Mesendoderm (in vitro differentiated cells): Measurements from ENCODE around the gene HAO2.
A peak's percentile ranks its signal among the peaks of the same experiment; 100 is the strongest.

Experiments used
- DNase-seq: peaks from one replicate; pipeline ENCODE4 v3.0.0; 2013
- H2AK5ac ChIP-seq: 2 replicates; pipeline ENCODE4 v1.6.1; 2013; ENCODE audit warnings: low read length, inconsistent platforms
- H2BK120ac ChIP-seq: 2 replicates; pipeline ENCODE4 v1.6.1; 2013; ENCODE audit warnings: low read depth, mild to moderate bottlenecking, low read length, moderate library complexity, mixed read lengths
- H2BK15ac ChIP-seq: replicated peaks from 2 replicates; pipeline ENCODE4 v1.6.1; 2013; ENCODE audit warnings: low read depth, mild to moderate bottlenecking, moderate library complexity
- H2BK5ac ChIP-seq: 2 replicates; pipeline ENCODE4 v1.6.1; 2013; ENCODE audit warnings: low read length, inconsistent platforms
- H3K18ac ChIP-seq: 2 replicates; pipeline ENCODE4 v1.6.1; 2013; ENCODE audit warnings: mild to moderate bottlenecking, low read length, mixed read lengths
- H3K23ac ChIP-seq: one replicate; pipeline ENCODE4 v1.6.1; 2013; ENCODE audit warnings: low read length
- H3K27ac ChIP-seq: 2 replicates; pipeline ENCODE4 v1.5.1; 2013; ENCODE audit warnings: low read depth, mild to moderate bottlenecking, inconsistent platforms, low read length, moderate library complexity
- H3K27me3 ChIP-seq: 2 replicates; pipeline ENCODE4 v1.6.1; 2013; ENCODE audit warnings: low read length, control low read depth, mild to moderate bottlenecking, inconsistent platforms; ENCODE audit not compliant: insufficient read depth, poor library complexity
- H3K36me3 ChIP-seq: 2 replicates; pipeline ENCODE4 v1.6.1; 2013; ENCODE audit warnings: low read length, inconsistent platforms; ENCODE audit not compliant: control insufficient read depth, insufficient read depth
- H3K4ac ChIP-seq: one replicate; pipeline ENCODE4 v1.6.1; 2013; ENCODE audit warnings: low read depth, mild to moderate bottlenecking, low read length, moderate library complexity
- H3K4me1 ChIP-seq: 2 replicates; pipeline ENCODE4 v1.6.1; 2013; ENCODE audit warnings: low read depth, low read length, inconsistent platforms; ENCODE audit not compliant: control insufficient read depth
- H3K4me2 ChIP-seq: 2 replicates; pipeline ENCODE4 v1.6.1; 2013; ENCODE audit warnings: low read length
- H3K4me3 ChIP-seq: 2 replicates; pipeline ENCODE4 v1.5.1; 2013; ENCODE audit warnings: mild to moderate bottlenecking, low read length
- H3K56ac ChIP-seq: one replicate; pipeline ENCODE4 v1.6.1; 2013; ENCODE audit warnings: low read length
- H3K79me1 ChIP-seq: 2 replicates; pipeline ENCODE4 v1.6.1; 2013; ENCODE audit warnings: low read length, inconsistent platforms
- H3K79me2 ChIP-seq: 2 replicates; pipeline ENCODE4 v1.6.1; 2013; ENCODE audit warnings: mild to moderate bottlenecking, low read length; ENCODE audit not compliant: control insufficient read depth, insufficient read depth
- H3K9ac ChIP-seq: 2 replicates; pipeline ENCODE4 v1.6.1; 2013; ENCODE audit warnings: low read length, inconsistent platforms
- H4K5ac ChIP-seq: one replicate; pipeline ENCODE4 v1.6.1; 2013; ENCODE audit warnings: low read length
- H4K8ac ChIP-seq: one replicate; pipeline ENCODE4 v1.6.1; 2013; ENCODE audit warnings: low read depth, mild to moderate bottlenecking, control low read depth, low read length, moderate library complexity
- WGBS: extraction: QIAGEN DNeasy Blood & Tissue Kit; methylation state at CpG from one replicate; pipeline ENCODE4 v1.1.7; 2013; ENCODE audit warnings: low lambda C conversion rate, missing lambda C conversion rate; ENCODE audit not compliant: insufficient coverage; ENCODE audit errors: extremely low coverage; 5-methylcytosine and 5-hydroxymethylcytosine counted together

Gene HAO2

DNA sequence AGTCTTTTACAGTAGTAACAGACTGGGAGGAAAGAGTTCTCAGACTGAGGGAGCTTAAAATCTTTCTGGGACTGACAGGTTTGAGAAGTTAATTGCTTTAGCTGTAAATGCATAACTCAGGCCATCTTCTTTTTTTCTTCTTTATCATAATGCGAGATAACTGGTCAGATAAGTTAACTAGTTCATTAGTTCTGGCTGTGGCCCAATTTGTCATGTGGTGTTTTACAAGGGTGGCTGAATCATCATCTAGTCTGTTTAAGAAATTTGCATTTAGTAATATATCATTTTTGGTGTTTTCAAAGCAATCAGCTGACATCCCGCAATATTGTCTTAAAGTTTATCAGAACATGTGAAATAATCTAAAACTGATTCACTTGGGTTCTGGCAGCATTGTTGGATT is 60.4 kb downstream of the HAO2 start:
- Histone ChIP-seq H3K4me2 (no peak overlapping the region), H3K4ac (no peak overlapping the region), H3K9ac (no peak overlapping the region), H3K18ac (no peak overlapping the region), H3K27me3 (no peaks in the 10 kb centered on the region), H2BK5ac (peak overlapping the region; percentile 77), H3K56ac (peak overlapping the region; percentile 31), H3K4me3 (no peak overlapping the region), H3K36me3 (no peaks in the 10 kb centered on the region), H2AK5ac (no peak overlapping the region), H3K4me1 (peaks cover 31% of the 10 kb centered on the region), H3K23ac (no peak overlapping the region), H3K27ac (peak overlapping the region; percentile 23), H3K79me1 (no peaks in the 10 kb centered on the region), H2BK120ac (no peak overlapping the region), H2BK15ac (no peak overlapping the region), H4K8ac (no peak overlapping the region), H4K5ac (no peak overlapping the region), H3K79me2 (no peaks in the 10 kb centered on the region)
- peak; percentile 78 for DNase-seq
- WGBS = no CpG with 5 or more reads among the region's 2 CpGs

DNA sequence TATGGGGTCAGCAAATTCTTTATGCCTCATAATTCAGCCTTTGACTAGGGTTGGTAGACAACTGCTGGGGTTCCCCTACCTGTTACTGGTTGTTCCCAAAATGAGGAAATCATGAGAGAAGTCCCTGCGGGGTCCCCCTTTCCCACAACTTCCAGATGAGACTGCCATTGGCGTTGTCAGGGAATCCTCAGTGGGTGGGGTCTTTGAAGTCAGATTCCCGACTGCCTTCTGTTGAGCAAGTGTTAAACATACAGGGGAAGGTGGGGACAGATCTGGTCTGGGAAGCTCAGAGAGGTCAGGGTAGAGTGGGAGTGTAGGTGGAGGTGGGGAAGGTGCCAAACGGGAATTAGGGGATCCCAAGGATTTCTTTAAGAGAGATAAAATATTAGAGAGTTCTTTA is 61.1 kb downstream of the HAO2 start:
- Histone ChIP-seq H3K4ac (peak overlapping the region; percentile 60), H3K4me3 (no peak overlapping the region), H4K5ac (peak overlapping the region; percentile 8), H4K8ac (no peak overlapping the region), H3K4me2 (no peak overlapping the region), H2BK120ac (peak overlapping the region; percentile 21), H3K4me1 (peaks cover 31% of the 10 kb centered on the region), H3K18ac (peak overlapping the region; percentile 32), H3K36me3 (no peaks in the 10 kb centered on the region), H2BK5ac (peak overlapping the region; percentile 77), H3K27ac (peak overlapping the region; percentile 23), H3K9ac (peak overlapping the region; percentile 24), H3K56ac (peak overlapping the region; percentile 34), H2BK15ac (no peak overlapping the region), H3K27me3 (no peaks in the 10 kb centered on the region), H3K23ac (no peak overlapping the region), H2AK5ac (no peak overlapping the region), H3K79me1 (no peaks in the 10 kb centered on the region), H3K79me2 (no peaks in the 10 kb centered on the region)
- DNase-seq = peak; percentile 70
- no CpG with 5 or more reads among the region's 4 CpGs for WGBS

GRCh38 chr1:119430486-119430885 is 61.9 kb downstream of the HAO2 start:
- H3K4ac ChIP-seq = no peak overlapping the region
- H2BK120ac ChIP-seq = peak overlapping the region; percentile 50
- H3K56ac ChIP-seq = peak overlapping the region; percentile 75
- H3K18ac ChIP-seq = no peak overlapping the region
- H3K23ac ChIP-seq = no peak overlapping the region
- DNase-seq = no peak
- H3K79me2 ChIP-seq = no peaks in the 10 kb centered on the region
- H3K9ac ChIP-seq = no peak overlapping the region
- H3K27me3 ChIP-seq = no peaks in the 10 kb centered on the region
- H2AK5ac ChIP-seq = peak overlapping the region; percentile 35
- H3K4me1 ChIP-seq = peaks cover 31% of the 10 kb centered on the region
- H3K4me2 ChIP-seq = no peak overlapping the region
- no peak overlapping the region for H4K8ac ChIP-seq
- no peak overlapping the region for H4K5ac ChIP-seq
- no peaks in the 10 kb centered on the region for H3K79me1 ChIP-seq
- H2BK15ac ChIP-seq = no peak overlapping the region
- H2BK5ac ChIP-seq = peak overlapping the region; percentile 85
- H3K4me3 ChIP-seq = no peak overlapping the region
- WGBS = no CpG with 5 or more reads among the region's 2 CpGs
- no peak overlapping the region for H3K27ac ChIP-seq
- no peaks in the 10 kb centered on the region for H3K36me3 ChIP-seq

DNA sequence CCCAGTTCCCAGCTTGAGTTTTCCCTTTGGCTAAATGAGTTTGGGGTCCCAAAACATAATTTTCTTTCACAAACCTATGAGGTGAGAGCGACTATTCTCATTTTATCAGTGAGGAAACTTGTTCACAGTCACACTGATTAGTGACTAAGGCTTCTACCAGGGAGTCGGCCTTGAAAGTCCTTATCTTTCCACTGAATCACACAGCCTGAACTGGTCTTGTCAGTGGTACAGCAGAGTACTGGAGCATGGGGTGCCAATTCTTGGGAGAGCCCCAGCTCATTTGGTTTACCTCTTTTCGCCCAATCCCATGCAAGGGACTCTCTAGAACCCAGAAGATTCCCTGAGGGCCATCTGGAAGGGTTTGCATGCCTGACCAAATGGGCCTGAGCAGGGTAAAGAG is 63.3 kb downstream of the HAO2 start:
- H3K27me3 ChIP-seq = no peaks in the 10 kb centered on the region

GRCh38 chr1:119435052-119435451 is 66.5 kb downstream of the HAO2 start:
- no peak overlapping the region for H3K9ac ChIP-seq
- no peak overlapping the region for H2BK15ac ChIP-seq
- H3K27me3 ChIP-seq = no peaks in the 10 kb centered on the region

More for the DNA sequence above, 63.3 kb downstream of the HAO2 start:
- H3K79me1 ChIP-seq = no peaks in the 10 kb centered on the region
- no peak overlapping the region for H3K4me2 ChIP-seq
- H3K56ac ChIP-seq = no peak overlapping the region
- no peak overlapping the region for H3K4ac ChIP-seq
- no peak overlapping the region for H3K23ac ChIP-seq
- H3K4me3 ChIP-seq = no peak overlapping the region
- H3K18ac ChIP-seq = no peak overlapping the region
- H4K8ac ChIP-seq = no peak overlapping the region
- no peak overlapping the region for H2BK120ac ChIP-seq
- no CpG with 5 or more reads among the region's 3 CpGs for WGBS
- no peak overlapping the region for H2BK15ac ChIP-seq
- H3K36me3 ChIP-seq = no peaks in the 10 kb centered on the region
- H4K5ac ChIP-seq = no peak overlapping the region
- H2AK5ac ChIP-seq = no peak overlapping the region
- H3K4me1 ChIP-seq = peaks cover 31% of the 10 kb centered on the region
- peak overlapping the region; percentile 24 for H3K27ac ChIP-seq
- H3K9ac ChIP-seq = no peak overlapping the region
- H2BK5ac ChIP-seq = peak overlapping the region; percentile 78
- H3K79me2 ChIP-seq = no peaks in the 10 kb centered on the region
- peak; percentile 76 for DNase-seq

GRCh38 chr1:119438761-119439160 is 70.2 kb downstream of the HAO2 start:
- Histone ChIP-seq H3K56ac (no peak overlapping the region), H3K36me3 (no peaks in the 10 kb centered on the region), H3K27ac (no peak overlapping the region), H2AK5ac (peak overlapping the region; percentile 41), H2BK120ac (no peak overlapping the region), H3K79me2 (no peaks in the 10 kb centered on the region), H4K8ac (no peak overlapping the region), H3K4me1 (peaks cover 4% of the 10 kb centered on the region), H3K4ac (no peak overlapping the region), H3K4me3 (no peak overlapping the region), H3K18ac (no peak overlapping the region), H2BK15ac (no peak overlapping the region), H3K27me3 (no peaks in the 10 kb centered on the region), H3K9ac (no peak overlapping the region), H2BK5ac (no peak overlapping the region), H3K79me1 (no peaks in the 10 kb centered on the region), H4K5ac (no peak overlapping the region), H3K23ac (no peak overlapping the region), H3K4me2 (no peak overlapping the region)
- DNase-seq = no peak
- WGBS = no CpG with 5 or more reads among the region's 2 CpGs

More at GRCh38 chr1:119435052-119435451, 66.5 kb downstream of the HAO2 start:
- no CpG with 5 or more reads among the region's 3 CpGs for WGBS
- Histone ChIP-seq H3K4me2 (no peak overlapping the region), H4K8ac (no peak overlapping the region), H3K4me1 (peaks cover 19% of the 10 kb centered on the region), H3K56ac (no peak overlapping the region), H2BK120ac (no peak overlapping the region), H3K27ac (no peak overlapping the region), H3K79me2 (no peaks in the 10 kb centered on the region), H3K4me3 (no peak overlapping the region), H2AK5ac (no peak overlapping the region), H3K36me3 (no peaks in the 10 kb centered on the region), H3K18ac (no peak overlapping the region), H3K23ac (no peak overlapping the region), H3K79me1 (no peaks in the 10 kb centered on the region), H2BK5ac (no peak overlapping the region), H4K5ac (no peak overlapping the region), H3K4ac (no peak overlapping the region)
- no peak for DNase-seq
